Activated CD8-positive, alpha-beta memory T cell treated with anti-CD3 and anti-CD28 coated beads, Interleukin-2, amount 50 U/mL, for 48 hours (primary cell): ENCODE results near the gene SEMA5A.

Experiments
- DNase-seq: peaks from one replicate; pipeline ENCODE4 v3.0.0-alpha.2; 2020

SEMA5A gene

GRCh38 chr5:9194509-9194908, 351.4 kb downstream of the SEMA5A start:
- no peak for DNase-seq

GRCh38 chr5:9192266-9192665, 353.6 kb downstream of the SEMA5A start:
- DNase-seq = no peak

GRCh38 chr5:9189681-9190080, 356.2 kb downstream of the SEMA5A start:
- DNase-seq = no peak

- no peak for DNase-seq
Observed at GRCh38 chr5:9188956-9189355, 356.9 kb downstream of the SEMA5A start.

- DNase-seq = no peak
Observed at GRCh38 chr5:9188131-9188530, 357.7 kb downstream of the SEMA5A start.

- DNase-seq = no peak
Observed at GRCh38 chr5:9187614-9188013, 358.3 kb downstream of the SEMA5A start.

GRCh38 chr5:9186069-9186468, 359.8 kb downstream of the SEMA5A start:
- no peak for DNase-seq

- DNase-seq = no peak
Observed at GRCh38 chr5:9183992-9184391, 361.9 kb downstream of the SEMA5A start.

GRCh38 chr5:9182899-9183695, 362.8 kb downstream of the SEMA5A start:
- DNase-seq = no peak

- DNase-seq = no peak
Observed at GRCh38 chr5:9176641-9177040, 369.2 kb downstream of the SEMA5A start.

GRCh38 chr5:9174446-9174845, 371.4 kb downstream of the SEMA5A start:
- DNase-seq = no peak

- DNase-seq = no peak
Observed at GRCh38 chr5:9173281-9174048, 372.4 kb downstream of the SEMA5A start.

- no peak for DNase-seq
Observed at GRCh38 chr5:9170026-9170425, 375.8 kb downstream of the SEMA5A start.

- DNase-seq = no peak
Observed at GRCh38 chr5:9169557-9169902, 376.3 kb downstream of the SEMA5A start.

- DNase-seq = no peak
Observed at GRCh38 chr5:9168791-9169556, 376.9 kb downstream of the SEMA5A start.

- no peak for DNase-seq
Observed at GRCh38 chr5:9166202-9167112, 379.4 kb downstream of the SEMA5A start.

- no peak for DNase-seq
Observed at GRCh38 chr5:9165546-9165945, 380.3 kb downstream of the SEMA5A start.

- no peak for DNase-seq
Observed at GRCh38 chr5:9160747-9161146, 385.1 kb downstream of the SEMA5A start.

- no peak for DNase-seq
Observed at GRCh38 chr5:9157811-9158210, 388.1 kb downstream of the SEMA5A start.

GRCh38 chr5:9157020-9157419, 388.9 kb downstream of the SEMA5A start:
- no peak for DNase-seq

- DNase-seq = no peak
Observed at GRCh38 chr5:9156282-9156681, 389.6 kb downstream of the SEMA5A start.

GRCh38 chr5:9151684-9152427, 394.0 kb downstream of the SEMA5A start:
- DNase-seq = no peak
